Kidney (tissue), 22 donors: ENCODE data around the gene CGB8. TPM values are rescaled to one million over a fixed set of nuclear protein-coding genes. Genes with fewer than 3 reads are reported as not detected.
"Not testable (repeated sequence)": the region's sequence is repeated elsewhere in the genome, so short reads cannot be mapped to it uniquely, and the experiment has no call there.

Experiments
- DNase-seq, 5 donors: peaks; one replicate each; pipeline ENCODE4 v3.0.0-alpha.2; 2013 to 2020
- FAIRE-seq: peaks from 2 replicates; lab custom pipeline; 2012; peaks lifted over from hg19 to GRCh38; lab: Jason Lieb, UNC
- H3K27ac ChIP-seq, 2 donors: one replicate each; pipeline ENCODE4 v1.7.0; 2013; ENCODE audit warnings: low read depth in 2 of 2, low read length in 2 of 2, inconsistent platforms in 1 of 2
- H3K27me3 ChIP-seq: one replicate; pipeline ENCODE4 v1.7.1; 2013; ENCODE audit warnings: low read length, inconsistent platforms; ENCODE audit not compliant: control insufficient read depth, insufficient read depth
- H3K36me3 ChIP-seq, 3 donors: one replicate each; pipeline versions ENCODE4 v1.7.0 to v1.7.1; 2013; ENCODE audit warnings: low read length in 3 of 3, control low read depth in 1 of 3, inconsistent platforms in 1 of 3; ENCODE audit not compliant: insufficient read depth in 3 of 3, control insufficient read depth in 2 of 3
- H3K4me1 ChIP-seq, 3 donors: one replicate each; pipeline versions ENCODE4 v1.7.0 to v1.7.1; 2013; ENCODE audit warnings: low read length in 3 of 3, inconsistent platforms in 1 of 3, low read depth in 1 of 3; ENCODE audit not compliant: control insufficient read depth in 2 of 3, insufficient read depth in 2 of 3
- H3K4me3 ChIP-seq, 3 donors: one replicate each; pipeline versions ENCODE4 v1.7.0 to v1.8.1; 2013; ENCODE audit warnings: low read length in 3 of 3, control low read depth in 1 of 3, inconsistent platforms in 1 of 3
- H3K9ac ChIP-seq, 3 donors: one replicate each; pipeline versions ENCODE4 v1.7.0 to v1.7.1; 2013; ENCODE audit warnings: low read length in 3 of 3, control low read depth in 1 of 3, inconsistent platforms in 1 of 3
- H3K9me3 ChIP-seq, 3 donors: one replicate each; pipeline versions ENCODE4 v1.7.0 to v1.7.1; 2013; ENCODE audit warnings: low read length in 3 of 3, control low read depth in 1 of 3, inconsistent platforms in 1 of 3; ENCODE audit not compliant: control insufficient read depth in 2 of 3, insufficient read depth in 1 of 3
- intact Hi-C: fragments of 100-400 bp; cut with DNase I; formaldehyde crosslinking; loops from one replicate; pipeline ENCODE4 v1.11.1; 2022
- long read RNA-seq, 10 donors: library from polyadenylated mRNA in 1 of 10; unstranded in 1 of 10; transcript quantifications; one replicate each; pipeline ENCODE4 v2.0.0 and lab custom pipeline, GENCODE V29; 2021 to 2026
- polyA plus RNA-seq: library from polyadenylated mRNA; stranded (reverse); fragments of 350-450 nt; fragmentation: Illumina TruSeq; extraction: RNeasy Lipid Tissue Mini Kit (QIAGEN cat#74804); gene quantifications from one replicate; pipeline ENCODE4 v1.2.3, GENCODE V29; 2014; ENCODE audit warnings: low read depth, low replicate concordance; ENCODE audit not compliant: insufficient read depth
- total RNA-seq: library from RNA; stranded (reverse); fragmentation: NEBNext Ultra II Directional; extraction: Animal tissue kit (Norgen Biotek cat#: 25700); gene quantifications from one replicate; pipeline ENCODE4 v1.2.1, GENCODE V29; 2021
- TF ChIP-seq, protein P1 (sequence below): IDR thresholded peaks from 3 replicates; pipeline ENCODE4 v1.5.1; 2012; ENCODE audit warnings: mild to moderate bottlenecking, moderate library complexity, borderline replicate concordance; ENCODE audit not compliant: insufficient read depth; ENCODE audit errors: extremely low read depth
- donor health status: control.
- donor health status: control.
- donor health status: control.
- donor health status: control.
- donor health status: control.
- donor health status: DM: yes; HTN: yes; CAD: no.
- donor health status: Normal renal cell carcinoma (clear cell type).

Gene CGB8
- total RNA-seq: not detected
- polyA plus RNA-seq: not detected
- long read RNA-seq, donor 1: 0 reads
- long read RNA-seq, donor 2: 0 reads
- long read RNA-seq, donor 3, partial matches to known transcripts: 0 of 2 reads
- long read RNA-seq, donor 3, other reads (novel, unspliced or antisense): 0 of 2 reads
- long read RNA-seq, donor 4: 0 reads
- long read RNA-seq, donor 5: 0 reads
- long read RNA-seq, donor 6: 0 reads
- long read RNA-seq, donor 7: 0 reads
- long read RNA-seq, donor 8: 0 reads
- long read RNA-seq, donor 9: 0 reads
- long read RNA-seq, donor 10, transcript CGB8-201 (3 exons, 882 nt): major isoform, 7 of 7 reads
- long read RNA-seq, donor 10, partial matches to known transcripts: 0 of 7 reads
- long read RNA-seq, donor 10, other reads (novel, unspliced or antisense): 0 of 7 reads

DNA sequence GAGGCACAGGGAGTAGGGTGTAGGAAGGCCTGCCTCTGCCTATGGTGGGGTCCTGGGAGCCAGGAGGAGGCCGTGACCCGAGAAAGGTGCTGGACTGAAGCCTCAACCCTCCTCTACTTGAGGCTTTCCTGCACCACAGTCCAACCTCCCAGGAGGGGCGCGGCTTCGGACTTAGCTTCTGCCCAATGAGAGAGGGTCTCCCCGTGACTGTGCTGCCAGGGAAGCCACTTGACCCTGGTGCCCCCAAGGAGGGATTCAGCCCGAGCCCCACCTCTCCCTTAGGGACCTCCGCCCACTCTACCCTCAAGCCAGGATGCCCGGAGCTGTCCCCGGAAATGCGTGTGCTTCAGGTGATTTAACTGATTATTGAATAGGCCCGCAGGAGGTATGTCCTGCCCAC, at the start of gene CGB8:
Gene CGB8 (minus strand): TSS at position 101 of the 400 bp plus-strand sequence. CDS start 372 bp downstream, outside the sequence.
- H3K9me3 ChIP-seq, H3K9ac ChIP-seq, H3K4me1 ChIP-seq, H3K27ac ChIP-seq, H3K4me3 ChIP-seq, intact Hi-C loops, FAIRE-seq, H3K27me3 ChIP-seq, H3K36me3 ChIP-seq, DNase-seq: not testable (repeated sequence)

GRCh38 chr19:49097453-49098288, 48.8 kb upstream of the CGB8 start:
- FAIRE-seq (no peak), DNase-seq (peak in 3 of 5 donors; percentile 74 to 85 (median 79))
- no peaks in the 10 kb centered on the region for H3K27me3 ChIP-seq
- H3K4me1 ChIP-seq: peaks cover 0 to 6% (median 0%) of the 10 kb centered on the region in 3 donors
- no peaks in the 10 kb centered on the region for H3K9me3 ChIP-seq
- TF ChIP-seq, protein P1, sequence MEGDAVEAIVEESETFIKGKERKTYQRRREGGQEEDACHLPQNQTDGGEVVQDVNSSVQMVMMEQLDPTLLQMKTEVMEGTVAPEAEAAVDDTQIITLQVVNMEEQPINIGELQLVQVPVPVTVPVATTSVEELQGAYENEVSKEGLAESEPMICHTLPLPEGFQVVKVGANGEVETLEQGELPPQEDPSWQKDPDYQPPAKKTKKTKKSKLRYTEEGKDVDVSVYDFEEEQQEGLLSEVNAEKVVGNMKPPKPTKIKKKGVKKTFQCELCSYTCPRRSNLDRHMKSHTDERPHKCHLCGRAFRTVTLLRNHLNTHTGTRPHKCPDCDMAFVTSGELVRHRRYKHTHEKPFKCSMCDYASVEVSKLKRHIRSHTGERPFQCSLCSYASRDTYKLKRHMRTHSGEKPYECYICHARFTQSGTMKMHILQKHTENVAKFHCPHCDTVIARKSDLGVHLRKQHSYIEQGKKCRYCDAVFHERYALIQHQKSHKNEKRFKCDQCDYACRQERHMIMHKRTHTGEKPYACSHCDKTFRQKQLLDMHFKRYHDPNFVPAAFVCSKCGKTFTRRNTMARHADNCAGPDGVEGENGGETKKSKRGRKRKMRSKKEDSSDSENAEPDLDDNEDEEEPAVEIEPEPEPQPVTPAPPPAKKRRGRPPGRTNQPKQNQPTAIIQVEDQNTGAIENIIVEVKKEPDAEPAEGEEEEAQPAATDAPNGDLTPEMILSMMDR: peak; percentile 98
- no peak overlapping the region for H3K9ac ChIP-seq
- no peak overlapping the region for H3K27ac ChIP-seq
- H3K4me3 ChIP-seq: no peak overlapping the region
- intact Hi-C loops: no loop called here
- H3K36me3 ChIP-seq: peaks cover 13 to 50% (median 17%) of the 10 kb centered on the region in 3 donors

DNA sequence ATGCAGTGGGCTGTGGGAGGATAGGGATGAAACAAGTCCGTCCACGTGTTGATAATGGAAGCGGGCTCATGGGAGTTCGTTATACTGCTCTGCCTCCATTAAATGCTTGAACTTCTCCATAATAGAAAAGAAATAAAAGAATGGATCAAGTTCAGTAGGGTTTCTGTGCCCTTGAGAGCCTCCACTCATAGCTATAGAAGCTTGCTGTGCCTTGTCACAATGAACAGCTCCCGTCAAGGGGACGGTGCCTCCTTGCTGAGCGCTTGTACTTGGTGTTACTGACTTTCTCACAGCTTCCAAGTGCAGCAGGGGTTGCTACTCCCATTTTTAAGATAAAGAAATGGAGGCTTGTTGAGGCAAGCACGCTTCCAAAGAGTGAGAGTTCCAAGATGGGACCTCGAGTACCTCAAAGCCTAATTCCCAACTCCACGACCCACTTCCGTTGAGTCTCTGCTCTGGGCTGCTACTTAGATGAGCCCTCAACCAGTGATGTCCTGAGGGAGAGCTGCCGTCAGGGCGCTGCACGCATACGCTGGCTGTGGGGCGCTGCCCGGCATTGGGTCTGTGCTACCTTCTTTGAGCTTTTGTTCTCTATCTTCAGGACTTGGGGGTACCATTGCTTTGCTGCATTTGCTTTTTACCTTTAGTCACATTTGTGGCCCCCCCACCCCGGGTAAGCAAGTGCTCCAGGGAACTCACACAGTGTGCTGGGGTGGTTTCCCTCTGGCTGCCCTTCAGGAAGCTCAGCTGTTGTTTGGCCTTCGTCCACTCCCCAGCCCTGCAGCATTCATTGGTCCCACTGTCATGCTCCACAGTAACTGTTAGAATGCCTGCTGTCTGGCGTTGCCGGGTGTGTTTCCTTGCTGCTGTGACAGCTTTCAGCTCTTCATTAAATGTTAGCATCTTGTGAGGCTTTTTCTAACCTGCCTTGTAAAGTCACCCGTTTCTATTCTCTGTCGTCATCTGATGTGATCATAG, 45.9 kb upstream of the CGB8 start:
- FAIRE-seq: no peak
- intact Hi-C loops: no loop called here

More for the DNA sequence above, 45.9 kb upstream of the CGB8 start:
- Histone ChIP-seq H3K36me3 (peaks cover 19 to 58% (median 24%) of the 10 kb centered on the region in 3 donors), H3K4me1 (peaks cover 0 to 6% (median 0%) of the 10 kb centered on the region in 3 donors), H3K9me3 (no peaks in the 10 kb centered on the region), H3K9ac (no peak overlapping the region), H3K27ac (no peak overlapping the region), H3K4me3 (no peak overlapping the region), H3K27me3 (no peaks in the 10 kb centered on the region)
- TF ChIP-seq, protein P1: no peak
- DNase-seq: no peak
